ENCODE measurements around the gene WDR90.
A peak's percentile ranks its signal among the peaks of the same experiment; 100 is the strongest.

Gene WDR90

DNA sequence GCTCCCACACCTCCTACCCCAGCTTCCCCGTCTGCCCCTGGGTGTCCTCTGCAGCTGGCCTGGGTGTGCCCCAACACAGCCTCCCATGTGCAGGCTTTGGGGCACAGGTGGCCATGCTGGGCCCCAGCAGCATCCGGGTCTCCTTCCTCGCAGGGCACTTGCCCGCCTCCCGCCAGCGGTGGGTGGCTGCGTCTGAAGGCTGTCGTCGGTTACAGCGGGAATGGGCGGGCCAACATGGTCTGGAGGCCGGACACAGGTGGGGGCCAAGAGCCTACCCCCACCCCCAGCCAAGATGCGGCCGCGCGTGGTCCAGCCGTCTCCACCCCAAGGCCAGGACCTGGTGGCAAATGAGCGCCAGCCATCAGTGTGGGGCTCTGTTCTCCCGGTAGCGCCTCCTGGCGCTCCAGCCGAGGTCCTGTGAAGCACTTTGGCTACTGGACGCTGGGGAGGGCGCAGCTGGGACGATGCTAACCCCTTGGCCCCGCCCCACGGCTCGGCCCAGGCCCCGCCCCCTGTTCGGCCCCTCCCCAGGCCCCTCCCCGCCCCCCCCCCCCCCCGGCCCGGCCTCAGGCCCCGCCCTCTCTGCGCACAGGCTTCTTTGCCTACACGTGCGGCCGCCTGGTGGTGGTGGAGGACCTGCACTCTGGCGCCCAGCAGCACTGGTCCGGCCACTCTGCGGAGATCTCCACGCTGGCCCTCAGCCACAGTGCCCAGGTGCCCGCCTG, 11.5 kb downstream of the WDR90 start:
- DNase-seq (ENCODE audit: low read depth): peak; percentile 30

DNA sequence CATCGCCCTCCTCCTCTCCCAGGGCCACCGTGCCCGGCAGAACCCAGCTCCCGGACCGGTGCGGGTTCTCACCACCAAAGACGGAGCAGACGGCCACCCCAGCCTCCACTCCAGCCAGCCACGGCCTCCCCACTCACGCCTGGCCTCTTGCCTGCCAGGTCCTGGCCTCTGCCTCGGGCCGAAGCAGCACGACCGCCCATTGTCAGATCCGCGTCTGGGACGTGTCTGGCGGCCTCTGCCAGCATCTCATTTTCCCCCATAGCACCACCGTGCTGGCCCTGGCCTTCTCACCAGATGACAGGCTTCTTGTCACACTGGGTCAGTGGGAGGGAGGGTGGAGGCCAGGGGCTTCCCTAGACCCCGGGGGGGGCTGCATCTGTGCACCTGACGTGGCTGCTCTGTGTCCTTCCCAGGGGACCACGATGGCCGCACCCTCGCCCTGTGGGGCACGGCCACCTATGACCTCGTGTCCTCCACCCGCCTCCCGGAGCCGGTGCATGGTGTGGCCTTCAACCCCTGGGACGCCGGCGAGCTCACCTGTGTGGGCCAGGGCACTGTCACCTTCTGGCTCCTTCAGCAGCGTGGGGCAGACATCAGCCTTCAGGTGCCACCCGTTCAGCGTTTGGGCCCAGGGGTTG, 12.1 kb downstream of the WDR90 start:
- no peak for DNase-seq (ENCODE audit: low read depth)

DNA sequence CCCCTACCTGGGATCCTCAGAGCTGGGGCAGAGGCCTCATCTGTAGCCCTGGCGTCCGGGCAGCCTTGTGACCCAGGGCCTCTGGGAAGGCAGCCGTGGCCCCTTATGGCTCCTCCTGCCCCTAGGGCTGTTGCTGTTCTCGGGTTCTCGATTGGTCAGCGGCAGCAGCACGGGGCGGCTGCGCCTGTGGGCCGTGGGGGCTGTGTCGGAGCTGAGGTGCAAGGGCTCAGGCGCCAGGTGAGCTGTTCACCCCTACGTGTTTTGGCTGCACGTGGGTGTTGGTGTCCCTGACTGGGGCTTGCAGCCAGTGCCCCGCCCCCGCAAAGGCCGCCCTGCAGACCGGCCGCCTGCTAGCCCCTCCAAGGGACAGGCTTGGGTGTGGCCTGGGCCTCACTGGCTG, 12.9 kb downstream of the WDR90 start:
- no peak for DNase-seq (ENCODE audit: low read depth)

- DNase-seq (ENCODE audit: low read depth): no peak
Observed at GRCh38 chr16:662597-662996, 13.4 kb downstream of the WDR90 start.

- no peak for DNase-seq (ENCODE audit: low read depth)
Observed at GRCh38 chr16:666572-666971, 17.4 kb downstream of the WDR90 start.

- no peak for DNase-seq (ENCODE audit: low read depth)
Observed at GRCh38 chr16:667113-667779, 18.1 kb downstream of the WDR90 start.

- DNase-seq (ENCODE audit: low read depth): no peak
Observed at GRCh38 chr16:667780-668518, 18.8 kb downstream of the WDR90 start, which contains the start of gene RHOT2. Gene RHOT2, plus strand, starts transcription at chr16:668132. Its CDS starts 68 bp downstream, at chr16:668200.

- DNase-seq (ENCODE audit: low read depth): no peak
Observed at GRCh38 chr16:668519-669171, 19.5 kb downstream of the WDR90 start.

DNA sequence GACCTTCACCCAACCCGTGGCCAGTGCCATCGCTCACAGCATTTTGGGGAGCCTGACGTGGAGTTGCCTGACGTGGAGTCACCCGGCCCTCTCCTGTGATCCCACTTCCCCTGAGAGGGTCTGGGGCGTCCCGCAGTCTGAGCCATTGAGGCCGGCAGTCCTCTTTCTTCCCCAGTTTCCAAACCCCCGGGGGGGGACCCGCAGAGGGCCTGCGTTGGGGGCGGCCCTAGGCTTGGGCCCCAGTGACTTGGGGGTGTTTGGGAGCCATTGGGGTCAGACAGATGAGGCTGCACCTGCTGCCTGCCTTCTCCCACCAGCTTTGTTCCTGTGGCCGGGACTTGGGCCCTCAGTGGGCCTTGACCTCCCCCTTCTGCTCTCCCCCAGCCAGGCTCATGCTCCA, 20.5 kb downstream of the WDR90 start:
- no peak for DNase-seq (ENCODE audit: low read depth)

- DNase-seq (ENCODE audit: low read depth): no peak
Observed at GRCh38 chr16:670485-671352, 21.6 kb downstream of the WDR90 start.

- no peak for DNase-seq (ENCODE audit: low read depth)
Observed at GRCh38 chr16:671353-672131, 22.4 kb downstream of the WDR90 start.

DNA sequence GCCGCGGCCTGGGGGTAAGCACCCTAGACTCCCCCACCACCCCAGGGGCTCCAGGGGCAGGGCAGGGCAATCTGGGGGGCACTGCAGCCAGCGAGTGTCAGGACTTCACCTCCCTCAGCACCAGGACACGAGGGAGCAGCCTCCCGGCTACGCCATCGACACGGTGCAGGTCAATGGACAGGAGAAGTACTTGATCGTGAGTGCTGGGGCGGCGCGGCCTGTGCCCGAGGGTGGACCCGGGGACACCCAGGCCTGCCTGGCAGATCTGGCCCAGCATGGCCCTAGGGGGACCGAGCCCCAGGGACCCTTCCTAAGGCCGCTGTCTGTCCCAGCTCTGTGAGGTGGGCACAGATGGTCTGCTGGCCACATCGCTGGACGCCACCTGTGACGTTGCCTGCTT, 23.2 kb downstream of the WDR90 start:
- no peak for DNase-seq (ENCODE audit: low read depth)

DNA sequence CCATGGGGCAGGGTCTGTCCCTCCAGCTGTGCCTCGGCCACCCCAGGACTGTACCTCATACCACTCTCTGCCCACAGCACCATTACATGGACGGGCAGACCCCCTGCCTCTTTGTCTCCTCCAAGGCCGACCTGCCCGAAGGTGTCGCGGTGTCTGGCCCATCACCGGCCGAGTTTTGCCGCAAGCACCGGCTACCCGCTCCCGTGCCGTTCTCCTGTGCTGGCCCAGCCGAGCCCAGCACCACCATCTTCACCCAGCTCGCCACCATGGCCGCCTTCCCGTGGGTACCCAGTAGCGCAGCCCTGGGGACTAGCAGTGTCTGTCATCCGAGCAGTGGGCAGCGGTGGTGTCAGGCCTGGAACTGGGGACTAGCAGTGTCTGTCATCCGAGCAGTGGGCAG, 23.7 kb downstream of the WDR90 start:
- DNase-seq (ENCODE audit: low read depth): no peak

DNA sequence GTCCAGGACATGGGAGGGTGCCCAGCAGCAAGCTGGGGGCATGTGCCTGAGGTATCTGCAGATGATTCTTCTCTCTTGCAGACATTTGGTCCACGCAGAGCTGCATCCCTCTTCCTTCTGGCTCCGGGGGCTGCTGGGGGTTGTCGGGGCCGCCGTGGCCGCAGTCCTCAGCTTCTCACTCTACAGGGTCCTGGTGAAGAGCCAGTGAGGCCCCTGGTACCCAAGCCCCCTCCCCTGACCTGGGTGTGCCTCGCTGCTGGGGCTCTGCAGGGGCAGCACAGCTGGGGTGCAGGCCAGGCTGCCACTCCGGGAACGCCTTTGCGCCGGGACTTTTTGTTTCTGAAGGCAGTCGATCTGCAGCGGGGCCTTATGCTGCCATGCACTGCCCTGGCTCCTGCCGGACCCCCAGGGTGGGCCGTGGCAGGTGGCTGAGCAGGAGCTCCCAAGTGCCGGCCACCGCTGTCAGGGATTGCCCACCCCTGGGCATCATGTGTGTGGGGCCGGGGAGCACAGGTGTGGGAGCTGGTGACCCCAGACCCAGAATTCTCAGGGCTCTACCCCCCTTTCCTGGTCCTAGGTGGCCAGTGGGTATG, 24.3 kb downstream of the WDR90 start:
- DNase-seq (ENCODE audit: low read depth): no peak

DNA sequence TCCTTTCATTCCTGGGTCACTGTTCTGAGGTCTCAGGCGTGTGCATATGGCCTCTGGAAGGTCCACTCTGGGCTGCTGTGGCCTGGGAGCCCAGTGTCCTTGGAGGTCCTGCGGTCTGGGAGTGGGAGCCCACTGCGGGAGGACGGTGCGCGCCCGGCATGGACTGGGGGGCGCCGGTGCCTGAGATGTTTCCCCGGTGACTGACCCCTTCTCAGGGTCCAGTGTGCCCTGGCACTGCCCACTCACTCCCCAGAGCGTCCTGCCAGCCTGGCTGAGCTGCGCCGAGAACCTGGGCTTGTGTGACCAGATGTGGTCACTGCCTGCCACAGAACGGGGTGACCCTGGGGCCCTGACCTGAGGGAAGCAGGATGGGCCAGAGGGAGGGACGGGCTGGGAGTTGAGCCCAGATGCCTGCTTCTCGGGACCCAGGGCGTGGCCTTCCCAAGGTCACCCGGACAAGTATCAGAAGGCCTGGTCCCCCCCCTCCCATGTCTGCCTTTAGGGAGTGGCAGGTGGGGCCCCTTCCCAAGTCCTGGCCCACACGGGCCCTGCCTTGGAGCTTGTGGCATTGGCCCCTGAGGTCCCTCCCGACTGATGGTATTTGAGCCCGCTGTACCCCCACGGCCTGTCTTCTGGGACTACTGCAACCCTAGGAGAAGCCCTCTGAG, 25.2 kb downstream of the WDR90 start:
- no peak for DNase-seq (ENCODE audit: low read depth)

DNA sequence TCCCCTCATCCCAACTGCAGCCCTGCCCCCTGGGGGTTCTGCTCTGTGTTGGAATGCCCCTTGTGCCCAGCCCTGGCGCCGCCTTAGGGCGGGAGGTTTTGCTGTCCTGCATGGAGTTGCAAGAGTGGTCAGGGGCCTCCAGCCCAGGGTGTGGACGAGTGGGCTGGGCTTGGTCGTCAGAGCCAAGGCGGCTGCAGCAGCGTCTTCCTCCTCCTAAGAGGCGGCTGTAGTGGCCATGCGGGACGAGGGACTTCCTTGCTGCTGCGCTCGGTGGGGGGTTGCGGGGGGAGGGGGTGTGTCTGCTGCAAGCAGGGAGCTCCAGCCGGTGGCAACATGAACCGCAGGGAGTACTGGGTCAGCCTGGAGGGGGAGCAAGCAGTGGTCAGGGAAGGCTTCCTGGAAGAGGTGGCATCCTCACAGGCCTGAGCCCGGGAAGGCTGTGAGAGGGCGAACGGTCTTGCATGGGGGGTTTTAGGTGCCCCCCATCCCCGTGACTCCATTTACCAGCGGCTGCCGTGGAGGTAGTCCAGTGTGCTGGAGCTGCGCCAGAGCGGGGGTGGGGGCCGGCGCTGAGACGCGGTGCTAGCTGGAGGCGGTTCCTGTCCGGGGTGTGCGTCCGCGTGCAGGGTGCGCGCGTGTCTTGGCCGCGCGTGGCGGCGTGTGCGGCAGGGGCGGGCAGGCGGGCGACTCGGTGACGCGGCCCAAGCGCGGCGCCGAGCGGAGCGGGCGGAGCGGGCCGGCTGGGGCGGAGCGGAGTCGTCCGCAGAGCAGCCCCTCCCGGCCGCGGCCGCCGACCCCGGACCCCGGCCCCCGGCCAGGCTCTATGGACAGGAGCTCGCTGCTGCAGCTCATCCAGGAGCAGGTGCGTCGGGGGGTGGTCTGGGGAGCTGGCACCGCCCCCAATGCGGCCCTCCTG, 26.1 kb downstream of the WDR90 start, which contains the start of gene RHBDL1:
TSS of gene RHBDL1 (plus strand) at position 704 of the 916 bp plus-strand sequence. CDS start at position 824, 120 bp downstream.
- DNase-seq (ENCODE audit: low read depth): no peak

DNA sequence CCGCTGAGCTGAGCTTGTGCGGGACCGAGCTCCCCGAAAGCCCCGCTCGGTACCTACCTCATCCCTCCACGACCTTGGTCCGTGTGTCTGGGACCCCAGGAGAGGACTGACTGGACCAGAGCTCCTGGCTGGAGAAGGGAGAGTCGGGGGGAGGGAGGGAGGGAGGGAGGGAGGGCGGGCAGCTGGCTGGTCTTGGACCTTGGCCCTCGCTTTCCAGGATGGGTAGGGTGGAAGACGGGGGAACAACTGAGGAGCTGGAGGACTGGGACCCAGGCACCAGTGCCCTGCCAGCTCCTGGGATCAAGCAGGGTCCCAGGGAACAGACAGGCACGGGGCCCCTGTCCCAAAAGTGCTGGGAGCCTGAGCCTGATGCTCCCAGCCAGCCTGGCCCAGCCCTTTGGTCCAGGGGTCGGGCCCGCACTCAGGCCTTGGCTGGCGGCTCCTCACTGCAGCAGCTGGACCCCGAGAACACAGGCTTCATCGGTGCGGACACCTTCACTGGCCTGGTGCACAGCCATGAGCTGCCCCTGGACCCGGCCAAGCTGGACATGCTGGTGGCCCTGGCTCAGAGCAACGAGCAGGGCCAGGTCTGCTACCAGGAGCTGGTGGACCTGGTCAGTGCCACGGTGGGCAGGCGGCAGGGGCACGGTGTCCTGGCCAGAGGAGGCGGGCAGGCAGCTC, 26.9 kb downstream of the WDR90 start:
- no peak for DNase-seq (ENCODE audit: low read depth)

GRCh38 chr16:676565-676902, 27.4 kb downstream of the WDR90 start:
- DNase-seq (ENCODE audit: low read depth): no peak

Measured in non-pigmented ciliary epithelial cell (primary cell).